ENCODE data around the gene PLEKHG1.

The PLEKHG1 gene

GRCh38 chr6:150622476-150622875, 22.8 kb downstream of the PLEKHG1 start:
- no peak for DNase-seq

GRCh38 chr6:150622941-150623874, 23.5 kb downstream of the PLEKHG1 start:
- no peak for DNase-seq

DNA sequence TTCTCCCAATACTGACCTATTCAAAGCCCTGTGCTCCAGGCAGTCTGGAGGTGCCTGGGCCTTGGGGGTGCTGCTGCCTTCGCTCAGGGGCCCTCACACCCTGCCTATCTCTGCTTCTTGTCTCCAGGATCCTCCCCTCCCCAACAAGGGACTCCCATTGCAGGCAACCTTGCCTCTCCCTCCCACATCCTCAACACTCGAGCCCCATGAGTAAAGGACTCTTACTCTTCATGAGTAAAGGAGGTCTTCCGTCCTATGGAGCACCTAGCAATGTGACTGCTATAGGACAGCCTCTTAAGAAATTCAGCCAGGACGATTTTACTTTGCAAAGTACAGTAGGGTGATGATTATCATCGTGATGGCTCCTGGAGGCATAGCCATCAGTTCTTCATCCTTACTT, 24.5 kb downstream of the PLEKHG1 start:
- DNase-seq: no peak

DNA sequence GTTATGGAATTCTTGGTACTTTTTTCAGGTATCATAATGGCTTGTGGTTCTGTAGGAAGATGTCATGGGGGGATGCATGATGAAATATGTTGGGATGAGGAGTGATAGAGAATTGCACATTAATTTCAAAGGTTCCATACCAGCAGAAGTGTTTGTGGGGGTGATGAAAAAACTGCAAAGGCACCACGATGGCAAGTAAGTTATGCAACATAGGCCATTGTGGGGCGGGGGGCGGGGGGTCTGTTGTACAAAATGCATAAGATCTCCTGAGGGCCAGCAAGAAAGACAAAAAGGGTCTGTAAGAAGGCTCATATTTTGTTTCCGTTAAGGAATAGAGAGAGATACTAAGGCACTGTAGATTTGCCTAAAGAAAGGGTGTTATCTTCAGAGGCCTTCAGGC, 26.2 kb downstream of the PLEKHG1 start:
- no peak for DNase-seq

- no peak for DNase-seq
Observed at GRCh38 chr6:150627154-150627553, 27.5 kb downstream of the PLEKHG1 start.

- DNase-seq: no peak
Observed at GRCh38 chr6:150627585-150628025, 27.9 kb downstream of the PLEKHG1 start.

GRCh38 chr6:150628908-150629307, 29.2 kb downstream of the PLEKHG1 start:
- DNase-seq: no peak

DNA sequence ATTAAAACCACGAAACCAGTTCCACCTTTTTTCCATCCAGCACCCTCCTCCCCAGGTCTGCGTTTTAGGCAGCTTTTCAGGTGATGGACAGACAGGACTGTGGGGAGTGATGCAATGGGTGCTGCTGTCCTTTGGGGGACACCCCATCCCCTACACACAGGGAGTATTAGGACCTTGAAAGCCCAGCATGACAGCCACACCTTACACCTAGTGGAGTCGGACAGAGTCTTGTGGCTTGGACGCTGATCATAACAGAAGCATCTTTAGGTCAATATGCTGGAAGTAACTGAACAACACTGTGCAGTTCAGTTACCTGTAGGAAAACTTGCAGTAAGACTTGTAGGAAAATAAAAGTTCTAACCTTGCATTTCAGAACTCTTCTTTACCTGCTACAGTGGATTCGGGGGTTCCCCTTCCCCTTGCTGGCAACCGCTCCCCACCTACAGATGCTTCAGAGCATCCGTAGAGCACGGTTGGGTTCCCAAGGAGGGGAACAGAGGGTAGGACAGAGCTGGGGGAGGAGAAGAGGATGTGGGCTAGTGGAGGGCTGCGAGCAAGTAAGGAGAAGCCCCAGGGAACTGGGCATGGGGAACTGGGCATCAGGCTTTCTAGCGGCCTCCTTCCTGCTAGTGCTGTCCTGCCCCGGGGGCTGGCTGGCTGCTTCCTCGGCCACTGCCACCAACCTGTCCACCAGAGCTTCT, 31.7 kb downstream of the PLEKHG1 start:
- DNase-seq: no peak

DNA sequence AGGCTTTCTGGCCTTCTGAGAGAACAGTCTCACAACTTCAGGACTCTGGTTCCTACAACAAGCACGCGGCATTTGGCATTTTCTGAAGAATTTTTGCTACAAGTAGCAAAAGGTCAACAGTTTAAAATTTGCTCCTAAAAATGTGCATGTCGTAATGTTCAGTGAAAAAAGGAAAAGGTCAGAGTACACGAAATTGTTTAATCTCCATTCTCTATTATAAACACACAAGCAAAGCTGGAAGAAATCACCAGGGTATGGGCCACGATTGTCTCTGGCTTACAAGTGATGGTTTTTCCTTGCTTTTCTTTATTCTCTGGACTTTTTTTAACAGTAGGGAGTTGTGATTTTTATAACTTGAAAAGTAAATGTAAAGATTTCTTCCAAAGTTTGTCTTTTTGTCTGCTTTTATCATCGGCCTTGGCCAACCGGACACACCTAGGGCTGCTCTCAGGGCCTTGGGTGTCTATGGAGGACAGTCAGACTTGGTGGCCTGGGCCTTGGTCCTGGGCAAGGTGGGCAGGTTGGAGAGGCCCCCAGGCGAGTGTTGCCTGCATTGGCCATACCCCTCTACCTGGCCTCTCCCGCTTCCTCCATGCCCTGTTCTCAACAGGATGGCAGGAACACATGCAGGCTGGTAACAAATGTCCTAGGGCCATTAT, 32.4 kb downstream of the PLEKHG1 start:
- no peak for DNase-seq

DNA sequence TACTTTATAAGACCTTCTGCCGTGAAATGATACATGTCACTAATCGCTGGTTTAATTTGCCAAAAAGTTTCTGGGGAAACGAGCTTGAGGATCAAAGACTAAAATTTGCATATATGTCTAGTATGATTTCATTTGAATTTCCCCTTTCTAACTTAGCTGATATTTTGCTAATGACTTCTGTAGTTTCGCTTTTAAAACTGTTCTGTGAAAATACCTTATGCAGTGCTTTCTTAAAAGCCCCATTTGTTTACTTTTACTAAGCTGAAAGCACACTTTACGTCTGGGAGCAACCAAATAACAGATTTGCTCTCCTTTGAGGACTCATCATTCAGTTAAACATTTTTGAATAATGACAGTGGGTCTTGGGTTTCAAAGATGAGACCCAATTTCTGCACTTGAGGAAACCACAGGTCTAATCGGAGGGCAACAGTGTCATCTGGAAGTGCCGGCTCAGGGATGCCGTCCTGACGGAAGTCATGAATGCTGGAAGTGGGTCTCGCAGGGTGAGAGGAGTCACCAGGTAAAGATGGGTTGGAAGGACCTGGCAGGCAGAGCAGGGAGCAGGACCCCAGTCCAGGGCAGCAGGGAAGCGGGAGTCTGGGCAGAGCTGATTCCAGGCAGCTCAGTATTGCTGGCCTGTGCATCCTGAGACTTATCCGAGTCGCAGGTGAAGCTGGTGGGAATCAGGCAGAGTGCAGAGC, 33.2 kb downstream of the PLEKHG1 start:
- DNase-seq: no peak

DNA sequence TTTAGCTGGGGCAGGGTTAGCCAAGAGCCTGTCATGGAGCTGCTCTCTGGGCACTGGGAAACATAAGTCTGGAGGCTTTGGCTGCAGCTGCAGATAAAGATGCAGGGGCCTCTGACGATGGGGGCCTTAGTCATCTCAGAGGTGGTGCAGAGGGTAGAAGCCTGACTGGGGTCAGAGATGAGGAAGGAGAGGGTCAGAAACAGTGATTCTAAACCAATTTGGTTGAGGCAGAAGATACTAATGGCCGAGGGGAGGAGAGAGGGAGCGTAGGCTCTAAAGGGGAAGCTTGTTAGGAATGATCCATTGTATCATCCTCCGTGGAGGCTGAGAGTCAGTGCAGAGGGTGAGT, 33.8 kb downstream of the PLEKHG1 start:
- DNase-seq: no peak

- peak; percentile 8 for DNase-seq
Observed at GRCh38 chr6:150634176-150634963, 34.7 kb downstream of the PLEKHG1 start.

DNA sequence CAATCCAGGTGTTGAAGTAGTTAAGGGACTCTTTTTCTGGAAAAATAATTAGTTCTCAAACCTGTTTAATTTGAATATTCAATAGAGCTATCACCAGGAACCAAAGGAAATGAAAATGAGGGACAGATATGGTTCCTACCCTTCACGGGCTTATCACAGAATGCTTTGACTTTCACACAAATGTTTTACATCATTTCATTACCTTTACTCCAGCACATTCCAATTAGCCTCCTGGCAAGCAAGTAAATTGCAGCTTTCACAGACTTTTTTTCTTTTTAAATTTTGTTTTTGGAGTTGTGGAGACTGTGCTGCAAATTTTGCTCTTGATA, 35.2 kb downstream of the PLEKHG1 start:
- no peak for DNase-seq

DNA sequence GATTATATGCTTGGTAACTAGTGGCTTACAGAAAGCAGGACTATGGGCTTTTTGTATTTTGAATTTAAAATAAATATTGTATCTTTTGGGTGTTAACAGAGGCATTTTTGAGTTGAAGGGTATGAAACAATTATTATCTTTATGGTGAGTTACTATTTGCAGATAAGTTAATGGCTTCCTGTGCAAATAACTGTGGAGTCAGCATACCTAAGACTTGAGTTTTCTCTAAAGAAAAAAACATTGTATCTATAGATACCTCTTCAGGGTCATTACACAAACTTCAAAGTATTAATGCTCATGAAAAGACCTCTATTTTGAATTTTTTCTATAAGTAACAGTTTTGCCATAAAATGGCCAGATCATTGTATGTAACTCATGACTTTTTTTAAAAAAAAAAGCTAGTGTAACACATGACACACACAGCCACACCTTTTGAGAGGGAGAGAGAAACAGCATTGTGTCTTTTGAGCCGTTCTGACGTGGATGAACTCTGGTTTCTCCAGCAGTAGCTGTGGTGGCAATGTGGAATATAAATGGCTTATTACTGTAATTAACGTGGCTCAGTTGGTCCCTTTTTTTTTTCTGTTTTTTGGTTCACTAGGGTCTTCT, 36.3 kb downstream of the PLEKHG1 start:
- DNase-seq: no peak

GRCh38 chr6:150636808-150637207, 37.1 kb downstream of the PLEKHG1 start:
- no peak for DNase-seq

- DNase-seq: no peak
Observed at GRCh38 chr6:150637266-150637665, 37.6 kb downstream of the PLEKHG1 start.

GRCh38 chr6:150638267-150638666, 38.6 kb downstream of the PLEKHG1 start:
- DNase-seq: no peak

GRCh38 chr6:150638765-150639164, 39.1 kb downstream of the PLEKHG1 start:
- DNase-seq: no peak

DNA sequence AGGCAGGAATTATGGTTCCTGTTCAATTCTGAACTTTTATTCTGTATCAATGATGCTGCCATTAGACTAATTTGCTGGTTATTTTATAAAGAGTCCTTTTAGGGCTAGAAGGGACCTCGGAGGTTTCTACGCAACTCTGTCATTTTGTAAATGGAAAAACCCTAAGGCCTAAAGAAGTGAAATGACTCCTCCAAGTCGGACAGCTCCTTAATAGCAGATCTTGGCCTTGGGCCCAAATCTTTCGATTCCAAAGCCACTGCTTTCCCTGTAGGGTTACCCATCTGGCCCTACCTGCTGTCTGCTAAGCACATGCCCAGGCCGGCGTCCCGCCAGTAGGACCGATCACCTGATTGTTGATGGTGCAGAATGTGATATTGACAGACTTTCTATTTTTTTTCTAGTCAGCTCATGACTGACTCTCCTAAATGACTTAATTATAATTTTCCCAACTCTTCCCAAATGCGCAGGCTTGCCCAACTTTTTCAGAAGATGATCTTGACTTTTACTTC, 40.2 kb downstream of the PLEKHG1 start:
- no peak for DNase-seq

DNA sequence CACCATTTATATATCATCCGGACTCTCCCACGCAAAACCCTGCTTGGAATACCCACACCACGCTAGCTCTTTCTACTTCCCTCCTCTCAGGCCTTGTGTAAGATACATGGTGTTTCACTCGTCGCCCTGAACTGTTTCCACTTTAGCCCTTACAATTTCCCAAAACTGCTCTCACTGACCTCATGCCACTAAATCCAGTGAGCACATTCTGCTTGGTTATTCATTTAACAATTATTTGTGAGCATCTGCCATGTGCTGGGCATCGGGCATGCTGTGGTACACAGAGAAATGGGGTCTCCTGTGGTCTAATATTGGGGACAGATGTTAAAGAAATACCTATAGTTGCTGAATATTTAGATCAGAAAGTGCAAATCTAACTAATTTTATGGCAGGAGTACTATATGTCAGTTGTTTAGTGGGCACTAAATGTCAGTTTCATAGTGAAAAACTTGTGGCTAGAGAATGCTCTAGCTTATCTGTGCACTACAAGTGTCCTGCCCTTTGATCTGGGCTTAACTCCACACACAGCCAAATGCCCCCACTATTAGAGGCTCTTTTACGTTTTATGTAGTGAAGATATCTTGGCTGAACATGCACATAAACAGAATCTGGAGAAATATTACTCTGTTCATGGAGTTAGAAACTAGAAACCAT, 41.0 kb downstream of the PLEKHG1 start:
- DNase-seq: no peak

Data from NCI-H226 (cell line).